B cell (primary cell): ENCODE measurements around the gene ZCCHC2. TPM values are rescaled to one million over a fixed set of nuclear protein-coding genes. Genes with fewer than 3 reads are reported as not detected.

Experiments
- ATAC-seq: fragments of 200-7000 bp; cut with Tn5 transposase; one replicate; pipeline ENCODE4 v1.10.0; 2021; ENCODE audit warnings: low read depth, mild to moderate bottlenecking, moderate number of reproducible peaks, moderate library complexity
- CTCF ChIA-PET: fragments of 350-600 bp; sonication (Branson Sonifier 250); formaldehyde crosslinking; loops from one replicate; lab custom pipeline; 2021; ENCODE audit warnings: antibody characterized with exemption, inconsistent platforms; lab: Charles Lee
- POLR2A ChIA-PET: fragments of 350-600 bp; sonication (Branson Sonifier 250); formaldehyde crosslinking; loops from one replicate; lab custom pipeline; 2021; ENCODE audit warnings: antibody characterized with exemption; lab: Charles Lee
- DNase-seq: peaks from one replicate; pipeline ENCODE4 v3.0.0; 2013
- H2AFZ ChIP-seq: 2 replicates; pipeline ENCODE4 v1.6.1; 2012; ENCODE audit warnings: mild to moderate bottlenecking, low read depth, low read length; ENCODE audit not compliant: insufficient read depth, poor library complexity, severe bottlenecking
- H3K27ac ChIP-seq, 2 donors: 1 replicate in 1 of 2; 2 replicates in 1 of 2; pipeline ENCODE4 v1.5.1; 2012 to 2013; ENCODE audit warnings: low read length in 2 of 2, mild to moderate bottlenecking in 2 of 2, moderate library complexity in 1 of 2
- H3K27me3 ChIP-seq, 4 experiments: fragments of 200-600 bp in 1 of 4; sonication (generic) in 1 of 4; replicated peaks in 1 of 4; 1 replicate in 2 of 4; 2 replicates in 2 of 4; pipeline versions ENCODE4 v1.6.1 to v1.7.0; 2013 to 2016; ENCODE audit warnings: low read length in 3 of 4, mild to moderate bottlenecking in 2 of 4, mixed read lengths in 1 of 4, moderate library complexity in 1 of 4; ENCODE audit not compliant: insufficient read depth in 4 of 4, control insufficient read depth in 3 of 4; ENCODE audit errors: control extremely low read depth in 1 of 4
- H3K36me3 ChIP-seq, 2 experiments: replicated peaks in 1 of 2; 1 replicate in 1 of 2; 2 replicates in 1 of 2; pipeline versions ENCODE4 v1.6.1 to v1.7.1; 2013; ENCODE audit warnings: low read length in 1 of 2; ENCODE audit not compliant: insufficient read depth in 2 of 2, control insufficient read depth in 1 of 2; ENCODE audit errors: control extremely low read depth in 1 of 2, extremely low read depth in 1 of 2
- H3K4me1 ChIP-seq, 2 donors: fragments of 200-600 bp in 1 of 2; sonication (generic) in 1 of 2; 1 replicate in 1 of 2; 2 replicates in 1 of 2; pipeline versions ENCODE4 v1.5.1 to v1.6.1; 2013 to 2017; ENCODE audit warnings: low read length in 2 of 2; ENCODE audit not compliant: control insufficient read depth in 2 of 2, insufficient read depth in 2 of 2
- H3K4me2 ChIP-seq: replicated peaks from 2 replicates; pipeline ENCODE3; 2012; ENCODE audit warnings: mild to moderate bottlenecking, low read depth, low read length; ENCODE audit not compliant: poor library complexity, severe bottlenecking
- H3K4me3 ChIP-seq, 5 experiments: fragments of 200-600 bp in 1 of 5; sonication (generic) in 1 of 5; 1 replicate in 3 of 5; 2 replicates in 2 of 5; pipeline versions ENCODE4 v1.5.1 to v1.7.0; 2011 to 2016; ENCODE audit warnings: low read length in 4 of 5, mild to moderate bottlenecking in 4 of 5, low read depth in 2 of 5, control low read depth in 1 of 5, moderate library complexity in 1 of 5; ENCODE audit not compliant: insufficient read depth in 1 of 5; ENCODE audit errors: control extremely low read depth in 1 of 5, extremely low read depth in 1 of 5
- H3K79me2 ChIP-seq: fragments of 200-600 bp; sonication (generic); one replicate; pipeline ENCODE4 v1.6.0; 2016; ENCODE audit warnings: low read length; ENCODE audit not compliant: control insufficient read depth, insufficient read depth
- H3K9ac ChIP-seq: fragments of 200-600 bp; sonication (generic); 2 replicates; pipeline ENCODE4 v1.6.1; 2017; ENCODE audit warnings: mild to moderate bottlenecking, low read length, moderate library complexity
- H3K9me3 ChIP-seq, 3 donors: one replicate each; pipeline versions ENCODE4 v1.6.1 to v1.7.1; 2013; ENCODE audit warnings: low read length in 2 of 3; ENCODE audit not compliant: control insufficient read depth in 2 of 3, insufficient read depth in 1 of 3; ENCODE audit errors: control extremely low read depth in 1 of 3
- H4K20me1 ChIP-seq: 2 replicates; pipeline ENCODE4 v1.6.0; 2012; ENCODE audit warnings: mild to moderate bottlenecking, low read length; ENCODE audit not compliant: insufficient read depth, control insufficient read depth, poor library complexity, severe bottlenecking
- H3K27ac Mint-ChIP-seq: one replicate; pipeline ENCODE4 v1.8.0; 2021; ENCODE audit warnings: mixed read lengths
- H3K27me3 Mint-ChIP-seq: one replicate; pipeline ENCODE4 v1.8.0; 2021; ENCODE audit warnings: mixed read lengths
- H3K4me1 Mint-ChIP-seq: one replicate; pipeline ENCODE4 v1.8.0; 2021; ENCODE audit warnings: mixed read lengths
- H3K4me3 Mint-ChIP-seq: one replicate; pipeline ENCODE4 v1.8.0; 2021; ENCODE audit warnings: mixed read lengths
- H3K9me3 Mint-ChIP-seq: one replicate; pipeline ENCODE4 v1.8.0; 2022; ENCODE audit warnings: mixed read lengths; ENCODE audit not compliant: insufficient read depth
- EZH2 ChIP-seq: IDR thresholded peaks from 2 replicates; pipeline ENCODE4 v1.6.1; 2012; ENCODE audit warnings: borderline replicate concordance, low read depth, mild to moderate bottlenecking, moderate library complexity, low read length; ENCODE audit not compliant: insufficient read depth, poor library complexity, severe bottlenecking
- WGBS: methylation state at CpG from one replicate; pipeline ENCODE4 v1.1.5; 2013; ENCODE audit warnings: missing lambda C conversion rate; ENCODE audit not compliant: insufficient coverage; 5-methylcytosine and 5-hydroxymethylcytosine counted together
- intact Hi-C: fragments of 100-400 bp; cut with micrococcal nuclease; formaldehyde crosslinking; loops from one replicate; pipeline ENCODE4 v1.10.0; 2022
- polyA plus RNA-seq: library from polyadenylated mRNA; depleted of rRNA; stranded (reverse); fragments of >200 nt; gene quantifications from 2 replicates; pipeline ENCODE4 v1.2.3, GENCODE V29; 2012
- total RNA-seq, 2 donors: library from RNA; stranded (reverse); fragments of 120-200 nt in 1 of 2; gene quantifications; 1 replicate in 1 of 2; 2 replicates in 1 of 2; pipeline versions ENCODE4 v1.2.3 to v1.2.4, GENCODE V29; 2013 to 2022
- TF ChIP-seq, protein P1 (sequence below): fragments of 200-600 bp; IDR thresholded peaks from one replicate; pipeline ENCODE4 v1.8.0; 2022; ENCODE audit warnings: antibody characterized with exemption, mild to moderate bottlenecking

The ZCCHC2 gene
- total and polyA plus RNA-seq, 2 donors (not counting 1 experiment from before 2014, with no cell fraction given), result 24.5 to 53.7 TPM

DNA sequence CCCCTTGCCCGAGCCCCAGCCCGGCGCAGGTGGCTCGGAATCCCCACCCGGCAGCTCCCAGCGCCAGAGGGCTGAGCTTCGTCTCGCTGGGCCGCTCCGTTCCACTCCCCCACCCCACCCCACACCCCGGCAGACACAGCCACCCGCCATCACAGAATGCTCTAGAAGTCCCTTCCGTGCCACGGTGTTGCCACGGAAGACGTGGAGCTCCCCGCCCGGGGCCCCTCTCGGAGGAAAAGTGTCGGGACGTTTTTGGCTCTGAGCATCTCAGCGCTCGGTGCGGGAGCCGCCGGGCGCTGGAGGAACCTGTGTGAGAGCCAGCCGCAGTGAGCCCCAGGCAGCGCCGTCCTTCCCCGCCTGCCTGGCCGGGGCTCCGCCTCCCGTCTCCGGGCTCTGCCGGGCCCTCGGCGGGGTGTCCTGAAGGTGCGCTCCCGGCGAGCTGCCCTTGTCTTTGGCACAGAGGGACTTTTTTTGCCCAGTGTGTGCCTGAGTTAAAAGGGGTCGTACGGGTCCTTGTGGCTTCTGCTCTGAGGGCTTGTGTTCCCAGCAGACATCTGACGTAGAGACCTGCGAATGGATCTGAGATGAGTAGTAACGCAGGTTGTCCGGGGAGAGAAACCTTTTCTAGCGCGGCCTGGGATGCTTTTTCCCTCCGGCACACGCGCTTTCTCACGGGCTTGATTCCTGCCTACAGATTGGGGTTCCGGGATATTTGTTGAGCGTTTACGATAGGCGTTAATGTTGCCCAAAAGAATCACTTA, 1.8 kb downstream of the ZCCHC2 start:
- intact Hi-C loops, result loop anchor here (1.0 to 10.0 kb wide), 4 partner anchors 60 to 800 kb away; partner anchors contain the start of genes PIGN and RELCH
- peak overlapping the region; percentile 70 to 93 for H3K27ac ChIP-seq
- H3K4me1 ChIP-seq, result peaks cover 30 to 31% of the 10 kb centered on the region in 2 donors
- H2AFZ ChIP-seq, result peak overlapping the region; percentile 77
- DNase-seq, result peak; percentile 80
- under 1% methylated on average over 47 of the region's 57 CpGs for WGBS
- H4K20me1 ChIP-seq, result peaks cover 2% of the 10 kb centered on the region
- TF ChIP-seq, protein P1, sequence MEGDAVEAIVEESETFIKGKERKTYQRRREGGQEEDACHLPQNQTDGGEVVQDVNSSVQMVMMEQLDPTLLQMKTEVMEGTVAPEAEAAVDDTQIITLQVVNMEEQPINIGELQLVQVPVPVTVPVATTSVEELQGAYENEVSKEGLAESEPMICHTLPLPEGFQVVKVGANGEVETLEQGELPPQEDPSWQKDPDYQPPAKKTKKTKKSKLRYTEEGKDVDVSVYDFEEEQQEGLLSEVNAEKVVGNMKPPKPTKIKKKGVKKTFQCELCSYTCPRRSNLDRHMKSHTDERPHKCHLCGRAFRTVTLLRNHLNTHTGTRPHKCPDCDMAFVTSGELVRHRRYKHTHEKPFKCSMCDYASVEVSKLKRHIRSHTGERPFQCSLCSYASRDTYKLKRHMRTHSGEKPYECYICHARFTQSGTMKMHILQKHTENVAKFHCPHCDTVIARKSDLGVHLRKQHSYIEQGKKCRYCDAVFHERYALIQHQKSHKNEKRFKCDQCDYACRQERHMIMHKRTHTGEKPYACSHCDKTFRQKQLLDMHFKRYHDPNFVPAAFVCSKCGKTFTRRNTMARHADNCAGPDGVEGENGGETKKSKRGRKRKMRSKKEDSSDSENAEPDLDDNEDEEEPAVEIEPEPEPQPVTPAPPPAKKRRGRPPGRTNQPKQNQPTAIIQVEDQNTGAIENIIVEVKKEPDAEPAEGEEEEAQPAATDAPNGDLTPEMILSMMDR, result no peak
- TF ChIP-seq EZH2, result no peak
- CTCF ChIA-PET, result interaction anchor here (1.0 kb wide), 1 partner anchor 99 kb away, joined by 3 read pairs; no protein-coding TSS in a partner anchor
- peak overlapping the region; percentile 78 for H3K4me2 ChIP-seq
- no peaks in the 10 kb centered on the region for H3K27me3 ChIP-seq
- H3K36me3 ChIP-seq, result no peaks in the 10 kb centered on the region
- H3K4me3 ChIP-seq, result peak overlapping the region; percentile 74 to 88 (median 80)
- H3K9me3 Mint-ChIP-seq, result no peaks in the 10 kb centered on the region
- peak overlapping the region; percentile 99 for H3K9ac ChIP-seq
- no peaks in the 10 kb centered on the region for H3K27me3 Mint-ChIP-seq
- H3K4me1 Mint-ChIP-seq, result peaks cover 41% of the 10 kb centered on the region
- POLR2A ChIA-PET, result interaction anchor here (1.2 to 1.4 kb wide), 2 partner anchors 18 to 23 kb away, joined by 3 read pairs; no protein-coding TSS in a partner anchor
- no peaks in the 10 kb centered on the region for H3K9me3 ChIP-seq
- ATAC-seq, result peak; percentile 10
- peak overlapping the region; percentile 97 for H3K4me3 Mint-ChIP-seq
- peak overlapping the region; percentile 92 for H3K27ac Mint-ChIP-seq
- peaks cover 55% of the 10 kb centered on the region for H3K79me2 ChIP-seq

DNA sequence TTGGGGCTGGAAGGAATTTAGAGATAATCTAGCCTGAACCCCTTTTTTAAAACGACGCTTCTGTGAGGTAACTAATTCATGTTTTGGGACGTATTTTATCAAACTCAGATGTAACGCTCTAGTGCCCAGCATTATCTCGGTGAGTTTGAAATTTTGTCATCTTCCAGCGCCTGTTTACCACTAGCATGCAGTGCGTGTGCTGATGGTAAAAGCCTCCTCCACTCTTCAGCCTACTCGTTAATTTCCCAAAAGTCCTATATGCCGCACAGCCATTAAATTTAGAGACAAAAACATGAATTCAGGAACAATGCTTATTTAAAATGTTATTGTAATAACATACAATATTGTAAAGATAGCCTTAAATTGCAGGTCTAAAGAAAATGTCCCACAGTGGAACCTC, 2.8 kb downstream of the ZCCHC2 start:
- Histone ChIP-seq H3K4me2 (peak overlapping the region; percentile 78), H3K79me2 (peaks cover 65% of the 10 kb centered on the region), H3K36me3 (no peaks in the 10 kb centered on the region), H3K27ac (peak overlapping the region; percentile 76 to 93), H3K9me3 (no peaks in the 10 kb centered on the region), H3K27me3 (no peaks in the 10 kb centered on the region), H3K4me3 (peak overlapping the region; percentile 74 to 89 (median 84)), H3K9ac (peak overlapping the region; percentile 99), H2AFZ (peak overlapping the region; percentile 99), H4K20me1 (peaks cover 9% of the 10 kb centered on the region), H3K4me1 (peaks cover 31 to 36% of the 10 kb centered on the region in 2 donors)
- ChIA-PET POLR2A (interaction anchor here (1.4 kb wide), 1 partner anchor 19 kb away, joined by 3 read pairs; no protein-coding TSS in a partner anchor), CTCF (no interaction called here)
- no peak for ATAC-seq
- Mint-ChIP-seq H3K4me3 (peak overlapping the region; percentile 97), H3K27me3 (no peaks in the 10 kb centered on the region), H3K27ac (peak overlapping the region; percentile 92), H3K4me1 (peaks cover 51% of the 10 kb centered on the region), H3K9me3 (no peaks in the 10 kb centered on the region)
- 67% methylated on average over 7 of the region's 9 CpGs for WGBS
- peak; percentile 18 for DNase-seq
- intact Hi-C loops, result loop anchor here (1.0 to 10.0 kb wide), 4 partner anchors 19 to 841 kb away; partner anchors contain the start of genes KDSR, PIGN and RELCH
- no peak for TF ChIP-seq EZH2
- TF ChIP-seq, protein P1, result no peak
